ENCODE results near the gene LRP6. TPM values are rescaled to one million over a fixed set of nuclear protein-coding genes. Genes with fewer than 3 reads are reported as not detected.

The LRP6 gene
- total RNA-seq, 1 experiment from 2014 or later, result 62.4 TPM

- Histone ChIP-seq H2BK120ac (ENCODE audit: low read depth, low read length, poor library complexity, severe bottlenecking) (no peak overlapping the region), H4K20me1 (ENCODE audit: control insufficient read depth, insufficient read depth, insufficient read length) (no peaks in the 10 kb centered on the region), H4K5ac (ENCODE audit: insufficient read length, low read depth, low read length) (no peak overlapping the region), H3K27ac (ENCODE audit: insufficient read length, low read depth, low read length) (no peak overlapping the region), H3K4me2 (ENCODE audit: insufficient read depth, insufficient read length, low read length) (no peak overlapping the region), H3K4ac (ENCODE audit: low read depth, low read length) (no peak overlapping the region), H2BK15ac (ENCODE audit: low read depth, low read length) (no peak overlapping the region), H2AK5ac (ENCODE audit: insufficient read length, low read length) (no peak overlapping the region), H3K79me2 (ENCODE audit: insufficient read depth, low read length) (no peaks in the 10 kb centered on the region), H4K91ac (ENCODE audit: insufficient read length, low read depth, low read length) (no peak overlapping the region), H3K14ac (ENCODE audit: insufficient read depth, low read length) (no peak overlapping the region), H3K23ac (ENCODE audit: insufficient read length, low read depth, low read length) (no peak overlapping the region), H3K18ac (ENCODE audit: insufficient read length, low read depth, low read length) (no peak overlapping the region), H2BK5ac (ENCODE audit: insufficient read length, low read length) (no peak overlapping the region), H2AFZ (ENCODE audit: low read length) (no peak overlapping the region), H3K27me3 (ENCODE audit: insufficient read depth, low read length) (no peaks in the 10 kb centered on the region), H2BK12ac (ENCODE audit: insufficient read length, low read depth, low read length) (no peak overlapping the region), H3K56ac (ENCODE audit: insufficient read length, low read depth, low read length) (no peak overlapping the region), H2BK20ac (ENCODE audit: low read depth, low read length, poor library complexity, severe bottlenecking) (no peak overlapping the region), H3T11ph (ENCODE audit: low read length) (no peak overlapping the region), H3K23me2 (ENCODE audit: insufficient read length, low read depth, low read length, poor library complexity, severe bottlenecking) (no peaks in the 10 kb centered on the region), H3K9me3 (ENCODE audit: control insufficient read depth, low read depth, low read length) (no peaks in the 10 kb centered on the region), H3K4me1 (ENCODE audit: insufficient read depth, low read length) (peaks cover 3% of the 10 kb centered on the region), H3K9ac (ENCODE audit: extremely low read depth, insufficient read length, low read length) (no peak overlapping the region), H4K8ac (replicated peaks; ENCODE audit: insufficient read length, low read depth, low read length) (no peak overlapping the region), H3K79me1 (ENCODE audit: insufficient read depth, low read depth, low read length, poor library complexity, severe bottlenecking) (no peaks in the 10 kb centered on the region)
- DNase-seq, result no peak
- H3K27ac Mint-ChIP-seq, result no peak overlapping the region; a peak in 1 of 7 replicates
- H3K9me3 Mint-ChIP-seq, result no peaks in the 10 kb centered on the region; a peak in 1 of 5 replicates
- TF ChIP-seq CTCF (conservative IDR thresholded peaks at IDR 0.05), result no peak
- H3K4me3 Mint-ChIP-seq, result no peak overlapping the region
- WGBS (ENCODE audit: extremely low coverage, insufficient read length, low lambda C conversion rate), result no CpG with 5 or more reads among the region's 6 CpGs
- H3K36me3 Mint-ChIP-seq (ENCODE audit: insufficient read depth in 1 of 3, low read depth in 3 of 3), result no peaks in the 10 kb centered on the region
- peaks cover 38 to 39% of the 10 kb centered on the region in 2 experiments for H3K4me1 Mint-ChIP-seq
- H3K27me3 Mint-ChIP-seq (ENCODE audit: low read depth), result peaks cover 3% of the 10 kb centered on the region
These were observed 198.1 kb downstream of the LRP6 start for GRCh38 chr12:12068751-12069150.

Small RNAs within 50 kb of the gene (microRNA-seq; reads per million reads assigned to microRNA genes)
- gene MIR1244-4 (ENCODE audit: borderline microRNAs expressed), result not detected

Other genes starting within 250 kb of the LRP6 start
- 0.28 and 0.42 TPM in 2 replicates for gene BCL2L14, start 196.1 kb downstream of the LRP6 start, total RNA-seq (2021)
- 9.1 and 9.8 TPM in 2 replicates for gene MANSC1, start 83.2 kb upstream of the LRP6 start, total RNA-seq (2021)
- gene BORCS5, start 90.0 kb upstream of the LRP6 start, total RNA-seq (2021), result 13.4 and 13.9 TPM in 2 replicates